GM10847 (cell line): ENCODE measurements around the gene PCDHA10.

Experiments used
- POLR2A ChIP-seq: IDR thresholded peaks from 2 replicates; pipeline ENCODE4 v1.6.1; 2011; ENCODE audit not compliant: insufficient read length; ENCODE audit errors: extremely low read depth

The PCDHA10 gene

GRCh38 chr5:140883373-140883772 lies 27.7 kb downstream of the PCDHA10 start:
- TF ChIP-seq POLR2A, result no peak

DNA sequence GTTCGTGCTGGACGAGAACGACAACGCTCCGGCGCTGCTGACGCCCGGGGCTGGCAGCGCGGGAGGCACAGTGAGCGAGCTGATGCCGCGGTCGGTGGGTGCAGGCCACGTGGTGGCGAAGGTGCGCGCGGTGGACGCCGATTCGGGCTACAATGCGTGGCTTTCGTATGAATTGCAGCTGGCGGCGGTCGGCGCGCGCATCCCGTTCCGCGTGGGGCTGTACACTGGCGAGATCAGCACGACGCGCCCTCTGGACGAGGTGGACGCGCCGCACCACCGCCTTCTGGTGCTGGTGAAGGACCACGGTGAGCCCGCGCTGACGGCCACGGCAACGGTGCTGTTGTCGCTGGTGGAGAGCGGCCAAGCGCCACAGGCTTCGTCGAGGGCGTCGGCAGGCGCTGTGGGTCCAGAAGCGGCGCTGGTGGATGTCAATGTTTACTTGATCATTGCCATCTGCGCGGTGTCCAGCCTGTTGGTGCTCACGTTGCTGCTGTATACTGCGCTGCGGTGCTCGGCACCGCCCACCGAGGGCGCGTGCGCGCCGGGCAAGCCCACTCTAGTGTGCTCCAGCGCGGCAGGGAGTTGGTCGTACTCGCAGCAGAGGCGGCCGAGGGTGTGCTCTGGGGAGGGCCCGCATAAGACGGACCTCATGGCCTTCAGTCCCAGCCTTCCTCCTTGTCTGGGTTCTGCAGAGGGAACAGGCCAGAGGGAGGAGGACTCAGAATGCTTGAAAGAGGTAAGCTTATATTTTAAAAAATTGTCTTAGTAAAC lies 28.4 kb downstream of the PCDHA10 start:
- no peak for TF ChIP-seq POLR2A

GRCh38 chr5:140916325-140916724 lies 60.6 kb downstream of the PCDHA10 start:
- no peak for TF ChIP-seq POLR2A
